ENCODE measurements around the gene GALNT2. TPM values are rescaled to one million over a fixed set of nuclear protein-coding genes. Genes with fewer than 3 reads are reported as not detected.

GALNT2 gene
- total and polyA plus RNA-seq, 3 experiments from 2014 or later, result 15.7 to 69.0 (median 65.6) TPM

GRCh38 chr1:230101556-230101955 lies 34.5 kb downstream of the GALNT2 start:
- peaks cover 0 to 2% of the 10 kb centered on the region in 2 donors for H3K27me3 Mint-ChIP-seq
- Histone ChIP-seq H3K4me1 (ENCODE audit: insufficient read depth, low read length) (peaks cover 23% of the 10 kb centered on the region), H3K27me3 (ENCODE audit: insufficient read depth, low read length, poor library complexity, severe bottlenecking) (no peaks in the 10 kb centered on the region), H3K4me3 (ENCODE audit: low read length) (no peak overlapping the region), H3K9me3 (ENCODE audit: low read length) (no peaks in the 10 kb centered on the region), H3K27ac (ENCODE audit: low read depth, low read length) (no peak overlapping the region), H3K36me3 (ENCODE audit: insufficient read depth, low read length) (no peaks in the 10 kb centered on the region)
- H3K27ac Mint-ChIP-seq, result peak overlapping the region in 1 of 8 donors; percentile 14
- ChIA-PET CTCF (interaction anchor here (1.1 kb wide), 1 partner anchor 29 kb away, joined by 3 read pairs; no protein-coding TSS in a partner anchor), POLR2A (no interaction called here)
- peaks cover 52 to 75% (median 66%) of the 10 kb centered on the region in 3 donors for H3K4me1 Mint-ChIP-seq
- DNase-seq, result no peak
- H3K4me3 Mint-ChIP-seq, result no peak overlapping the region
- peaks cover 10 to 12% (median 11%) of the 10 kb centered on the region in 3 donors for H3K36me3 Mint-ChIP-seq
- H3K9me3 Mint-ChIP-seq, result no peaks in the 10 kb centered on the region

DNA sequence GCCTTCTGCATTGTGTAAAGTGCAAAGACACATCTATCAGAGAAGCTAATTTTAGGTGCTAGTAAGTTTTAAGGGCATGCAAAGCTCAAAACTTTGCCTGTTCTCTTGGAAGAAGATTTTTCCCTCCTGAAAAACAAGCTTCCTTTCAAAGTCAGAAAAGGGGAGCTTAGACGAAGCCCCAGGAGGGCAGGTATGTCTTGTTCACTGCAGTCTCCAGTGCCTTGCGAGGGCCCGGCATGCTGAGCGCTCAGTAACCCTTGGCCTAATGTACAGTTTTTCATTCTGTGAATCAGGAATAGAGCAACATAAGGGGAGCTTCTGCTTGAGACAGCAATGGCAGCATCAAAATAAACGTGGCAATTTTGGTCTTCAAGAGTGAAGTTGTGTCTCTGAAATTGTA lies 35.0 kb downstream of the GALNT2 start:
- ChIA-PET POLR2A (no interaction called here), CTCF (interaction anchor here (1.1 kb wide), 1 partner anchor 30 kb away, joined by 3 read pairs; no protein-coding TSS in a partner anchor)
- H3K4me1 Mint-ChIP-seq, result peaks cover 53 to 80% (median 69%) of the 10 kb centered on the region in 3 donors

GRCh38 chr1:230102472-230102871 lies 35.4 kb downstream of the GALNT2 start:
- Histone ChIP-seq H3K36me3 (ENCODE audit: insufficient read depth, low read length) (no peaks in the 10 kb centered on the region), H3K4me1 (ENCODE audit: insufficient read depth, low read length) (peaks cover 23% of the 10 kb centered on the region), H3K27ac (ENCODE audit: low read depth, low read length) (no peak overlapping the region), H3K9me3 (ENCODE audit: low read length) (no peaks in the 10 kb centered on the region), H3K27me3 (ENCODE audit: insufficient read depth, low read length, poor library complexity, severe bottlenecking) (no peaks in the 10 kb centered on the region), H3K4me3 (ENCODE audit: low read length) (no peak overlapping the region)
- H3K36me3 Mint-ChIP-seq, result peaks cover 4 to 6% (median 5%) of the 10 kb centered on the region in 3 donors
- H3K9me3 Mint-ChIP-seq, result no peaks in the 10 kb centered on the region
- CTCF ChIA-PET, result interaction anchor here (1.1 kb wide), 1 partner anchor 30 kb away, joined by 3 read pairs; no protein-coding TSS in a partner anchor
- H3K27me3 Mint-ChIP-seq, result no peaks in the 10 kb centered on the region
- H3K4me3 Mint-ChIP-seq, result no peak overlapping the region
- H3K4me1 Mint-ChIP-seq, result peaks cover 54 to 81% (median 73%) of the 10 kb centered on the region in 3 donors
- no peak for DNase-seq
- POLR2A ChIA-PET, result no interaction called here
- peak overlapping the region in 1 of 8 donors; percentile 31 for H3K27ac Mint-ChIP-seq

More for the DNA sequence above, 35.0 kb downstream of the GALNT2 start:
- H3K27ac ChIP-seq (ENCODE audit: low read depth, low read length), result no peak overlapping the region
- peaks cover 0 to 2% of the 10 kb centered on the region in 2 donors for H3K27me3 Mint-ChIP-seq
- no peaks in the 10 kb centered on the region for H3K9me3 Mint-ChIP-seq
- H3K4me3 Mint-ChIP-seq, result no peak overlapping the region
- H3K9me3 ChIP-seq (ENCODE audit: low read length), result no peaks in the 10 kb centered on the region
- H3K36me3 Mint-ChIP-seq, result peaks cover 8 to 10% (median 8%) of the 10 kb centered on the region in 3 donors
- DNase-seq, result no peak
- H3K4me1 ChIP-seq (ENCODE audit: insufficient read depth, low read length), result peaks cover 23% of the 10 kb centered on the region
- no peak overlapping the region for H3K4me3 ChIP-seq (ENCODE audit: low read length)
- no peak overlapping the region for H3K27ac Mint-ChIP-seq
- no peaks in the 10 kb centered on the region for H3K36me3 ChIP-seq (ENCODE audit: insufficient read depth, low read length)
- no peaks in the 10 kb centered on the region for H3K27me3 ChIP-seq (ENCODE audit: insufficient read depth, low read length, poor library complexity, severe bottlenecking)

GRCh38 chr1:230103306-230104173 lies 36.5 kb downstream of the GALNT2 start:
- Mint-ChIP-seq H3K4me1 (peaks cover 54 to 85% (median 77%) of the 10 kb centered on the region in 3 donors), H3K9me3 (no peaks in the 10 kb centered on the region), H3K36me3 (peaks cover 3 to 4% (median 3%) of the 10 kb centered on the region in 3 donors), H3K4me3 (peak overlapping the region in 3 of 7 donors; percentile 10 to 40 (median 23)), H3K27me3 (no peaks in the 10 kb centered on the region), H3K27ac (peak overlapping the region in 4 of 8 donors; percentile 40 to 95 (median 59))
- peaks cover 23% of the 10 kb centered on the region for H3K4me1 ChIP-seq (ENCODE audit: insufficient read depth, low read length)
- DNase-seq, result no peak
- H3K9me3 ChIP-seq (ENCODE audit: low read length), result no peaks in the 10 kb centered on the region
- ChIA-PET CTCF (interaction anchor here (0.9 to 1.3 kb wide), 2 partner anchors 8 to 27 kb away, joined by 3 read pairs; no protein-coding TSS in a partner anchor), POLR2A (no interaction called here)
- H3K36me3 ChIP-seq (ENCODE audit: insufficient read depth, low read length), result no peaks in the 10 kb centered on the region
- no peak overlapping the region for H3K4me3 ChIP-seq (ENCODE audit: low read length)
- no peaks in the 10 kb centered on the region for H3K27me3 ChIP-seq (ENCODE audit: insufficient read depth, low read length, poor library complexity, severe bottlenecking)
- no peak overlapping the region for H3K27ac ChIP-seq (ENCODE audit: low read depth, low read length)

- Mint-ChIP-seq H3K27ac (peak overlapping the region in 4 of 8 donors; percentile 23 to 82 (median 74)), H3K27me3 (no peaks in the 10 kb centered on the region), H3K9me3 (no peaks in the 10 kb centered on the region), H3K4me3 (peak overlapping the region in 6 of 7 donors; percentile 11 to 63 (median 46)), H3K4me1 (peaks cover 58 to 86% (median 78%) of the 10 kb centered on the region in 3 donors), H3K36me3 (no peaks in the 10 kb centered on the region)
- H3K36me3 ChIP-seq (ENCODE audit: insufficient read depth, low read length), result no peaks in the 10 kb centered on the region
- peak in 3 of 5 donors; percentile 20 to 78 (median 23) for DNase-seq
- H3K4me1 ChIP-seq (ENCODE audit: insufficient read depth, low read length), result peaks cover 32% of the 10 kb centered on the region
- ChIA-PET POLR2A (no interaction called here), CTCF (interaction anchor here (1.3 to 1.4 kb wide), 2 partner anchors 21 to 26 kb away, joined by 3 to 4 read pairs; no protein-coding TSS in a partner anchor)
- H3K27ac ChIP-seq (ENCODE audit: low read depth, low read length), result no peak overlapping the region
- no peaks in the 10 kb centered on the region for H3K9me3 ChIP-seq (ENCODE audit: low read length)
- no peaks in the 10 kb centered on the region for H3K27me3 ChIP-seq (ENCODE audit: insufficient read depth, low read length, poor library complexity, severe bottlenecking)
- H3K4me3 ChIP-seq (ENCODE audit: low read length), result no peak overlapping the region
These were observed 37.6 kb downstream of the GALNT2 start for GRCh38 chr1:230104395-230105244.

DNA sequence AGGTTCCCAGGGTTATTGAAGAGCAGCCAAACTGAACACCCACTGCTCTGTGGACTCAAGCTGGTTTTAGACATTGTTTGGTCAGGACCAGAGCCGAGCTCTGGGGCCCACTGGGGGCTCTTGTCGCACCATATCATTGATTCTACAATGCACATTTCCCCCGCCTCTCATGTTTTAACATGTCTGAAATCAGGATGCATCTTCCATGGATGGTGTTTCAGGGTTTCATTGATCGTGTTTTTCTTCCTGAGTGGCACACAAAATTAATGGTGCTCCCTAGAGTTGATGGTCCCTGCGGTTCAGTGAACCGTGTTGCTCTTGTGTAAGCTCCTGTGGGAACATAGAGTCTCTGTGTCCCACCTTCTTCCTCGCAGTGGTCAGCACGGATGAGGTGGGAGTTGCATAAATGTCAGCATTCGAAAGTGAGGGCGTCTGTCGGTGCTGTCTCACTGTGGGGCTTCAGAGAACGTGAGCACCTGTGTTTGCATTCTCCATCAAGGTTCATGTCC lies 38.3 kb downstream of the GALNT2 start:
- Mint-ChIP-seq H3K4me1 (peaks cover 63 to 90% (median 84%) of the 10 kb centered on the region in 3 donors), H3K4me3 (peak overlapping the region in 6 of 7 donors; percentile 8 to 63 (median 46)), H3K9me3 (no peaks in the 10 kb centered on the region), H3K27me3 (no peaks in the 10 kb centered on the region), H3K36me3 (no peaks in the 10 kb centered on the region), H3K27ac (peak overlapping the region in 1 of 8 donors; percentile 28)
- Histone ChIP-seq H3K9me3 (ENCODE audit: low read length) (no peaks in the 10 kb centered on the region), H3K36me3 (ENCODE audit: insufficient read depth, low read length) (no peaks in the 10 kb centered on the region), H3K27me3 (ENCODE audit: insufficient read depth, low read length, poor library complexity, severe bottlenecking) (no peaks in the 10 kb centered on the region), H3K4me1 (ENCODE audit: insufficient read depth, low read length) (peaks cover 39% of the 10 kb centered on the region), H3K4me3 (ENCODE audit: low read length) (no peak overlapping the region), H3K27ac (ENCODE audit: low read depth, low read length) (no peak overlapping the region)
- POLR2A ChIA-PET, result no interaction called here
- CTCF ChIA-PET, result interaction anchor here (1.4 kb wide), 1 partner anchor 22 kb away, joined by 4 read pairs; no protein-coding TSS in a partner anchor
- DNase-seq, result no peak

DNA sequence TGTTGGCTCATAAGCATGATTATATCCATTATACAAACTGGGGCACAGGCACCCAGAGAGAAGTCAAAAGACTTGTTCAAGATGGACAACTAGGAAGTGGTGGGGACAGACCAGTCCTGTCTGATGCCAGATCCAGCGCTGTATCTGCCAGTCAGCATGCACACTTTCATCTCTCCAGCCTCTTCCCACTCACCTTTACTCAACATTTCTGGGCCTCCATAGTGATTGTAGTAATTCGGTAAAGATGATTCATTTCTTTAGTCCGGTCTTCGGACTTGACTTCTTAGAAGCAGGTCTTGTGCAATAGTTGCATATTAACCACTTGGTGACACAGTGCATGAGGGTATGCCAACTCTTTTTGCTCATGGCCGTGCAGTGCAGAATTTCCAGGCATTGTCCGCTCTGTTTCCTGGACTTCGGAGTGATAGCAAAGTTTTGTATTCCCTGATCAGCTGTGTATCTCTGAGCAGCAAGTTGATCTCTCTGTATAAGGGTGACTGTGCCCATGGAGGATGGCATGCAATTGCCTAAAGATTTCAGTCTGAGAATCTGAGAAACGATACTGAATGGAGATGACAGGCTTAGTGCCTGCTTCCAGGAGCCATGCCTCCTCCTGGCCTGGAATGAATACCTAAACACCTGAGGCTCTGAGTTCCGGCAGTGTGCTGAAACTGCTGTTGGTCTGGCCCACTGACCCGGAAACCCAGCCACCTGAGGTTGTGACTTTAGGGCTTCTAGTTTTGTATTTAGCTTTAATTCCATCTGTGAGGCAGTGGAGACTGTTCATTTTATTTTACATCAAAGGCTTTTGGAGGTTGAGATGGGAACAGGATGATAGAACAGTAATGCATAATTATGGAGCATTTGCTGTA lies 39.0 kb downstream of the GALNT2 start:
- no peaks in the 10 kb centered on the region for H3K27me3 Mint-ChIP-seq
- Histone ChIP-seq H3K27ac (ENCODE audit: low read depth, low read length) (no peak overlapping the region), H3K4me1 (ENCODE audit: insufficient read depth, low read length) (peaks cover 40% of the 10 kb centered on the region), H3K4me3 (ENCODE audit: low read length) (no peak overlapping the region), H3K27me3 (ENCODE audit: insufficient read depth, low read length, poor library complexity, severe bottlenecking) (no peaks in the 10 kb centered on the region), H3K36me3 (ENCODE audit: insufficient read depth, low read length) (no peaks in the 10 kb centered on the region), H3K9me3 (ENCODE audit: low read length) (no peaks in the 10 kb centered on the region)
- peak overlapping the region in 4 of 8 donors; percentile 1 to 66 (median 22) for H3K27ac Mint-ChIP-seq
- CTCF ChIA-PET, result no interaction called here
- peaks cover 67 to 97% (median 91%) of the 10 kb centered on the region in 3 donors for H3K4me1 Mint-ChIP-seq
- H3K36me3 Mint-ChIP-seq, result no peaks in the 10 kb centered on the region
- no peak for DNase-seq
- POLR2A ChIA-PET, result no interaction called here
- no peaks in the 10 kb centered on the region for H3K9me3 Mint-ChIP-seq
- H3K4me3 Mint-ChIP-seq, result peak overlapping the region in 6 of 7 donors; percentile 8 to 61 (median 46)
